Kidney epithelial cell (primary cell): ENCODE results near the gene MYO16. TPM values are rescaled to one million over a fixed set of nuclear protein-coding genes. Genes with fewer than 3 reads are reported as not detected.

Experiments
- DNase-seq: peaks from one replicate; pipeline ENCODE4 v3.0.0-alpha.2; 2010; ENCODE audit warnings: low read depth
- H3K27me3 ChIP-seq: 2 replicates; pipeline ENCODE4 v1.6.0; 2011; ENCODE audit warnings: low read length; ENCODE audit not compliant: control insufficient read depth, insufficient read depth
- H3K36me3 ChIP-seq: 2 replicates; pipeline ENCODE4 v1.5.1; 2011; ENCODE audit warnings: low read length; ENCODE audit not compliant: control insufficient read depth, insufficient read depth
- H3K4me3 ChIP-seq: 2 replicates; pipeline ENCODE4 v1.5.1; 2011; ENCODE audit warnings: low read depth, mild to moderate bottlenecking, control low read depth, low read length
- total RNA-seq: library from RNA; depleted of rRNA; stranded (reverse); fragments of >200 nt; gene quantifications from 2 replicates; pipeline ENCODE4 v1.2.3, GENCODE V29; 2015
- TF ChIP-seq, protein P1 (sequence below): IDR thresholded peaks from 2 replicates; pipeline ENCODE4 v1.5.1; 2011; ENCODE audit warnings: mild to moderate bottlenecking, moderate library complexity, low read length, control low read depth, inconsistent platforms; ENCODE audit not compliant: insufficient read depth, poor library complexity, severe bottlenecking

MYO16 gene
- total RNA-seq, 1 donor from 2014 or later: 0.38 TPM

DNA sequence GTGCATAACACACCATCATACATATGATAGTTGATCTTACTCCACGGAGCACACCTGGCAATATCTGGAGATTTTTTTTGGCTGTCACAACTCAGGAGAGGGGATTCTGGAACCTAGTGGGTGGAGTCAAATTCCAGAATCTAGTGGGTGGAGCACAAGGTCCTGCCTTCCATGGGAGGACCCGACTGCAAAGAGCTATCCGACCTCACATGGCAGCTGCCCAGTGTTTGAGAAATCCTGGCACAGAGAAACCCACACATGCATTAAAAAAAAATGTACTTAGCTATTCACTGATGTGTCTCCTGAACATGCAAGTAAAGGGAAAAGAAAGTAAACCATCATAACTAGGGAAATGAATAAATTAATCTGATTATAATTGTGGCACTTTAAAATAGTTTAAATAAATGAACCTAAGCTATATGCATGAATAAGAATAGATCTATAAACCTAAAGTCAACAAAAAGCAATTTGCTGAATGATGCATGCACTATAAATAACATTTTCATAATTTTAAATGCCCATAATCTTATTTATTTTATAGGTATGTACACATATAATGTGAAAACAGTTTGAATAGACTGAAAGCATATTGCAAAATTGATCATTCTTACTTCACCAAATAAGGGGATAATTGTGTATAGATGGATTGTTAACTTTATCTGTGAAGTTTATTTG lies 300.3 kb downstream of the MYO16 start:
- Histone ChIP-seq H3K36me3 (no peaks in the 10 kb centered on the region), H3K4me3 (no peak overlapping the region), H3K27me3 (no peaks in the 10 kb centered on the region)
- DNase-seq: no peak
- TF ChIP-seq, protein P1, sequence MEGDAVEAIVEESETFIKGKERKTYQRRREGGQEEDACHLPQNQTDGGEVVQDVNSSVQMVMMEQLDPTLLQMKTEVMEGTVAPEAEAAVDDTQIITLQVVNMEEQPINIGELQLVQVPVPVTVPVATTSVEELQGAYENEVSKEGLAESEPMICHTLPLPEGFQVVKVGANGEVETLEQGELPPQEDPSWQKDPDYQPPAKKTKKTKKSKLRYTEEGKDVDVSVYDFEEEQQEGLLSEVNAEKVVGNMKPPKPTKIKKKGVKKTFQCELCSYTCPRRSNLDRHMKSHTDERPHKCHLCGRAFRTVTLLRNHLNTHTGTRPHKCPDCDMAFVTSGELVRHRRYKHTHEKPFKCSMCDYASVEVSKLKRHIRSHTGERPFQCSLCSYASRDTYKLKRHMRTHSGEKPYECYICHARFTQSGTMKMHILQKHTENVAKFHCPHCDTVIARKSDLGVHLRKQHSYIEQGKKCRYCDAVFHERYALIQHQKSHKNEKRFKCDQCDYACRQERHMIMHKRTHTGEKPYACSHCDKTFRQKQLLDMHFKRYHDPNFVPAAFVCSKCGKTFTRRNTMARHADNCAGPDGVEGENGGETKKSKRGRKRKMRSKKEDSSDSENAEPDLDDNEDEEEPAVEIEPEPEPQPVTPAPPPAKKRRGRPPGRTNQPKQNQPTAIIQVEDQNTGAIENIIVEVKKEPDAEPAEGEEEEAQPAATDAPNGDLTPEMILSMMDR: no peak

GRCh38 chr13:108932196-108932595 lies 302.8 kb downstream of the MYO16 start:
- DNase-seq: no peak
- Histone ChIP-seq H3K4me3 (no peak overlapping the region), H3K27me3 (no peaks in the 10 kb centered on the region), H3K36me3 (no peaks in the 10 kb centered on the region)
- TF ChIP-seq, protein P1: no peak

DNA sequence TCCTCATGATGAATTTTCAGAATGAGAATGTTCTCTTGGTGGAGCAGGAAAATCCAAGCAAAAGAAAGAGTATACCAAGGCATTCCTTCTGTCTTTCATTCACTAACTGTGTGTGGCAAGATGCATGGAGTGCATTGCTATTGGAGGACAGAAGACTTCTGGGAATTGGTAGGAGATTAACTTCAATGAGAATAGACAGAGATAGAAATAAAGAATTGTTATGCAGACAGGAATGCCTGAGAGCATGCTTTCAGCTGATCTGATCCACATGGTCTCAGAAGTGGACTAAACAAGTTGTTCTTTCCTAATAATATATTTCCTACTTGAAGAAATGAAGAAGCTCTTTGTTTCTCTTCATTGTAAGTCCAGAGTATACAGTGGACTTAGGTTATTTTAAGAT lies 303.6 kb downstream of the MYO16 start:
- no peak for DNase-seq
- H3K4me3 ChIP-seq: no peak overlapping the region
- TF ChIP-seq, protein P1: no peak
- no peaks in the 10 kb centered on the region for H3K36me3 ChIP-seq
- H3K27me3 ChIP-seq: no peaks in the 10 kb centered on the region

GRCh38 chr13:108938155-108938554 lies 308.7 kb downstream of the MYO16 start:
- no peaks in the 10 kb centered on the region for H3K27me3 ChIP-seq
- no peak overlapping the region for H3K4me3 ChIP-seq
- no peak for DNase-seq
- no peaks in the 10 kb centered on the region for H3K36me3 ChIP-seq
- TF ChIP-seq, protein P1: no peak

- Histone ChIP-seq H3K36me3 (no peaks in the 10 kb centered on the region), H3K27me3 (no peaks in the 10 kb centered on the region), H3K4me3 (no peak overlapping the region)
- TF ChIP-seq, protein P1: no peak
- no peak for DNase-seq
These were observed 310.7 kb downstream of the MYO16 start for GRCh38 chr13:108940121-108940520.

DNA sequence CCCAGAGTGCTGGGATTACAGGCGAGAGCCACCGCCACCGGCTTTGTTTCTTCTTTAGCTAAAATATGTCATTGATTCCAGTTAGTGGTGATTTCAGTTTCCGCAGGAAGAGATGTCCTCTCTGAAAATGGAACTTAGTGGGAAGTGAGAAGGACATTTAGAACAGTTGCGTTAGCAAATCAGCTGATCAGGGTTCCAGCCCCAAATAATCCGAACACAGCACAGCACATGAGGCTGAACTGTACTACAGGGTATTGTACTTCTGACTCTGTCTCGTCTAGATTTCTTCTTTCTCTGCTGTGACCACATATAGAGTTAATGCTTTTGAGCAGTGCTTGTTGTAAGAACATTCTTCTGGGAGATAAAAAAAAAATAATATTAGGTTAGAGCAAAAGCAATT lies 314.4 kb downstream of the MYO16 start:
- DNase-seq: no peak
- Histone ChIP-seq H3K36me3 (no peaks in the 10 kb centered on the region), H3K27me3 (no peaks in the 10 kb centered on the region), H3K4me3 (no peak overlapping the region)
- TF ChIP-seq, protein P1: no peak
